Hepatocyte (in vitro differentiated cells): ENCODE data around the gene TACO1.

Experiments
- EZH2 ChIP-seq: fragments of 200-600 bp; sonication (generic); IDR thresholded peaks from 2 replicates; pipeline ENCODE4 v1.6.1; 2016; ENCODE audit warnings: antibody characterized with exemption, mild to moderate bottlenecking, borderline replicate concordance
- EZH2phosphoT487 ChIP-seq: fragments of 200-600 bp; sonication (generic); IDR thresholded peaks from one replicate; pipeline ENCODE4 v1.6.1; 2018; ENCODE audit warnings: antibody characterized with exemption, mild to moderate bottlenecking, low read depth, moderate library complexity; ENCODE audit not compliant: unreplicated experiment, severe bottlenecking
- TF ChIP-seq, protein P1 (sequence below): fragments of 200-600 bp; sonication (generic); IDR thresholded peaks from 2 replicates; pipeline ENCODE4 v1.5.1; 2016; ENCODE audit warnings: antibody characterized with exemption, mild to moderate bottlenecking; ENCODE audit not compliant: poor library complexity

DNA sequence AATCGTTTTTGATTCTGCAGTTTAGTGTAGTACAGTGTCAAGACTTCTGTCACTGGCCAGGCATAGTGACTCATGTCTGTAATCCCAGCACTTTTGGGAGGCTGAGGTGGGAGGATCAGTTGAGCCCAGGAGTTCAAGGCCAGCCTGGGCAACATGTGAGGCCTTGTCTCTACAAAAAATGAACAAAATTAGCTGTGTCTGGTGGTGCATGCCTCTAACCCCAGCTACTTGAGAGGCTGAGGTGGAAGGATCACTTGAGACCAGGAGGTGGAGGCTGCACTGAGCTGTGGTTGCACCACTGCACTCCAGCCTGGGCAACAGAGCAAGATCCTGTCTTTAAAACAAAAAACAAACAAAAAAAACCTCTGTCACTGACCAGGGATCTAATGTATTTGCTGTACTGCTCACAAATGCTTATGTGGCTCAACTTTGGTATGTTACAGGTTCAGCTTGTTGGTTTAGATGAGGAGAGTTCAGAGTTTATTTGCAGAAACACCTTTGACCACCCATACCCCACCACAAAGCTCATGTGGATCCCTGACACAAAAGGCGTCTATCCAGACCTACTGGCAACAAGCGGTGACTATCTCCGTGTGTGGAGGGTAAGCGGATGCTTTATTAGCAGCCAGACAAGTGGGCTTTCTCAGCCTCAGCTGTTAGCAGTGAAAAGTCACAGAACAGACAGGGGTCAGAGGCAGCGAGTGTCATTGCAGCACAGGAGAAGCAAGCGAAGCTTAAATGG is 22.5 kb upstream of the TACO1 start:
- no peak for TF ChIP-seq EZH2phosphoT487
- TF ChIP-seq, protein P1, sequence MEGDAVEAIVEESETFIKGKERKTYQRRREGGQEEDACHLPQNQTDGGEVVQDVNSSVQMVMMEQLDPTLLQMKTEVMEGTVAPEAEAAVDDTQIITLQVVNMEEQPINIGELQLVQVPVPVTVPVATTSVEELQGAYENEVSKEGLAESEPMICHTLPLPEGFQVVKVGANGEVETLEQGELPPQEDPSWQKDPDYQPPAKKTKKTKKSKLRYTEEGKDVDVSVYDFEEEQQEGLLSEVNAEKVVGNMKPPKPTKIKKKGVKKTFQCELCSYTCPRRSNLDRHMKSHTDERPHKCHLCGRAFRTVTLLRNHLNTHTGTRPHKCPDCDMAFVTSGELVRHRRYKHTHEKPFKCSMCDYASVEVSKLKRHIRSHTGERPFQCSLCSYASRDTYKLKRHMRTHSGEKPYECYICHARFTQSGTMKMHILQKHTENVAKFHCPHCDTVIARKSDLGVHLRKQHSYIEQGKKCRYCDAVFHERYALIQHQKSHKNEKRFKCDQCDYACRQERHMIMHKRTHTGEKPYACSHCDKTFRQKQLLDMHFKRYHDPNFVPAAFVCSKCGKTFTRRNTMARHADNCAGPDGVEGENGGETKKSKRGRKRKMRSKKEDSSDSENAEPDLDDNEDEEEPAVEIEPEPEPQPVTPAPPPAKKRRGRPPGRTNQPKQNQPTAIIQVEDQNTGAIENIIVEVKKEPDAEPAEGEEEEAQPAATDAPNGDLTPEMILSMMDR: no peak
- no peak for TF ChIP-seq EZH2
